ENCODE data around the gene XCR1.
A peak's percentile ranks its signal among the peaks of the same experiment; 100 is the strongest.
"Not testable (repeated sequence)": the region's sequence is repeated elsewhere in the genome, so short reads cannot be mapped to it uniquely, and the experiment has no call there.

XCR1 gene

GRCh38 chr3:45997942-45998341, 29.3 kb downstream of the XCR1 start:
- DNase-seq, result no peak

GRCh38 chr3:45997499-45997898, 29.8 kb downstream of the XCR1 start:
- not testable (repeated sequence) for DNase-seq

GRCh38 chr3:45995236-45996192, 31.8 kb downstream of the XCR1 start, which contains the start of gene FYCO1:
Gene FYCO1 (minus strand): TSS chr3:45995824. CDS start chr3:45984910, 10,914 bp downstream.
- peak; percentile 87 for DNase-seq

- DNase-seq, result peak; percentile 63
Measured at GRCh38 chr3:45994419-45995235, 32.7 kb downstream of the XCR1 start.

GRCh38 chr3:45993421-45994027, 33.8 kb downstream of the XCR1 start:
- DNase-seq, result peak; percentile 45

- DNase-seq, result no peak
Measured at GRCh38 chr3:45992821-45993221, 34.5 kb downstream of the XCR1 start.

- no peak for DNase-seq
Measured at GRCh38 chr3:45992133-45992729, 35.1 kb downstream of the XCR1 start.

- no peak for DNase-seq
Measured at GRCh38 chr3:45991341-45991740, 35.9 kb downstream of the XCR1 start.

GRCh38 chr3:45990181-45990580, 37.1 kb downstream of the XCR1 start:
- DNase-seq, result no peak

- DNase-seq, result no peak
Measured at GRCh38 chr3:45988804-45989203, 38.5 kb downstream of the XCR1 start.

GRCh38 chr3:45988362-45988761, 38.9 kb downstream of the XCR1 start:
- no peak for DNase-seq

GRCh38 chr3:45987368-45988291, 39.7 kb downstream of the XCR1 start:
- no peak for DNase-seq

GRCh38 chr3:45986303-45986982, 40.8 kb downstream of the XCR1 start:
- no peak for DNase-seq

GRCh38 chr3:45985532-45986302, 41.6 kb downstream of the XCR1 start:
- no peak for DNase-seq

- no peak for DNase-seq
Measured at GRCh38 chr3:45984331-45985312, 42.7 kb downstream of the XCR1 start.

GRCh38 chr3:45983770-45984169, 43.5 kb downstream of the XCR1 start:
- no peak for DNase-seq

GRCh38 chr3:45981346-45982074, 45.8 kb downstream of the XCR1 start:
- DNase-seq, result no peak

GRCh38 chr3:45980819-45981218, 46.5 kb downstream of the XCR1 start:
- no peak for DNase-seq

Measured in stimulated activated naive CD4-positive, alpha-beta T cell treated with Interleukin-2 at 50 U/mL for 16 hours (primary cell).